ENCODE results near the gene CARMIL3.
"Not testable (repeated sequence)": the region's sequence is repeated elsewhere in the genome, so short reads cannot be mapped to it uniquely, and the experiment has no call there.

CARMIL3 gene

DNA sequence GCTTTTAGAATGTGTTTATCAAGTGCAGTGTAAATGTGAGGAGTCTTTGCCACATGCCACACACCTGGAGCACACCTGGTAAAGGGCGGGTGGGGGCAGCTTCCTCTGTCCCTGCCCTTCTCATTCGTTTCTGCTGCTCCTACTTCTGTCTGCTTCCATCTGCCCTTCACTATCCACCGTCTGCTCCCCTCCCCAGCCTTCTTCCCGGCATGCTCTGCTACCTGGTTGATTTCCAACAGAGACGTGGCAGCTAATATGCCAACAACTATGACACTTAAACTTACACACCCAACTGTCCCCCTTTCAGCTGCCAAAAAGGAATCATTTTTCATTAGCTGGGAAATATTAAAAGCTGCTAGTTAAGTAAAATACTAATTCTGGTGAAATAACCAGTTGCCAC lies 9.1 kb upstream of the CARMIL3 start:
- no peaks in the 10 kb centered on the region for H3K9me3 ChIP-seq (ENCODE audit: insufficient read depth, low read length)
- H3K9ac ChIP-seq (ENCODE audit: insufficient read length, low read depth): no peak overlapping the region
- no peak for DNase-seq (ENCODE audit: low read depth, low spot score)

DNA sequence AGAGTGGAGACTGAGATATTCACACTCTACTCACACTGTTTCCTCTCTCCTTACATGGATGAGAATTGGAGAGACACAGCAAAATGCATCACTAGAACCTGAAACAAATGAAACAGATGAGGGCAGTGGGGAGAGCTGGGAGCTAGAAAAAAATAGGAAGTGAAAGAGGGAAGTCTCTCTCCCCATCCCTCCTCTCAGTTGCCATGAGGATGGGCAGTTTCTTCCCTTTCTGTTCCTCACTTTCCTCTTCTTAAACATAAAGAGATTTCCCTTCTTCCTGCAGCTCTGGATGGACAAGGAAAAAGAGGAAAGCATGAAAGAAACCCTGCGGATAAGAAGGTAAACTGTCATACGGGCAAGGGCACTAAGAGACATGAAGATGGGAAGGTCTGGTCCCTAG lies 2.8 kb upstream of the CARMIL3 start:
- not testable (repeated sequence) for H3K36me3 ChIP-seq (ENCODE audit: insufficient read depth, insufficient read length, low read length); H3K9ac ChIP-seq (ENCODE audit: insufficient read length, low read depth); H3K9me3 ChIP-seq (ENCODE audit: insufficient read depth, low read length); H3K4me1 ChIP-seq (ENCODE audit: insufficient read depth, insufficient read length); H3K4me3 ChIP-seq (ENCODE audit: insufficient read length, low read depth); DNase-seq (ENCODE audit: low read depth, low spot score)
- peaks cover 35% of the 10 kb centered on the region for H3K27me3 ChIP-seq (ENCODE audit: insufficient read depth, insufficient read length)

More for the DNA sequence above, 9.1 kb upstream of the CARMIL3 start:
- Histone ChIP-seq H3K4me1 (ENCODE audit: insufficient read depth, insufficient read length) (no peaks in the 10 kb centered on the region), H3K4me3 (ENCODE audit: insufficient read length, low read depth) (no peak overlapping the region), H3K36me3 (ENCODE audit: insufficient read depth, insufficient read length, low read length) (no peaks in the 10 kb centered on the region), H3K27me3 (ENCODE audit: insufficient read depth, insufficient read length) (no peaks in the 10 kb centered on the region)
- no peak for TF ChIP-seq SUZ12 (IDR thresholded peaks at IDR 0.05; ENCODE audit: extremely low read depth, insufficient read depth, insufficient read length)
- no peak for TF ChIP-seq YY1 (IDR thresholded peaks at IDR 0.05; ENCODE audit: insufficient read depth, insufficient read length)
- TF ChIP-seq ZNF274 (IDR thresholded peaks at IDR 0.05; ENCODE audit: low read depth, low read length): no peak

DNA sequence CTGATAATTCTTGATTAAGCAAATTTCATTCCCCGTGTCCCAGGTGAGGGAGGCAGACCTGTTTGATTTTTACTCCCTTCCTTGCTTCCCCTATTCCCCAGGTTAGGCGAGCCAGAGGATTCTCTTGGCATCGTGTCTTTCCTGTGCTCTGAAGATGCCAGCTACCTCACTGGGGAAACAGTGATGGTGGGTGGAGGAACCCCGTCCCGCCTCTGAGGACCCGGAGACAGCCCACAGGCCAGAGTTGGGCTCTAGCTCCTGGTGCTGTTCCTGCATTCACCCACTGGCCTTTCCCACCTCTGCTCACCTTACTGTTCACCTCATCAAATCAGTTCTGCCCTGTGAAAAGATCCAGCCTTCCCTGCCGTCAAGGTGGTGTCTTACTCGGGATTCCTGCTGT lies 1.1 kb upstream of the CARMIL3 start:
- DNase-seq (ENCODE audit: low read depth, low spot score); H3K4me1 ChIP-seq (ENCODE audit: insufficient read depth, insufficient read length): not testable (repeated sequence)

DNA sequence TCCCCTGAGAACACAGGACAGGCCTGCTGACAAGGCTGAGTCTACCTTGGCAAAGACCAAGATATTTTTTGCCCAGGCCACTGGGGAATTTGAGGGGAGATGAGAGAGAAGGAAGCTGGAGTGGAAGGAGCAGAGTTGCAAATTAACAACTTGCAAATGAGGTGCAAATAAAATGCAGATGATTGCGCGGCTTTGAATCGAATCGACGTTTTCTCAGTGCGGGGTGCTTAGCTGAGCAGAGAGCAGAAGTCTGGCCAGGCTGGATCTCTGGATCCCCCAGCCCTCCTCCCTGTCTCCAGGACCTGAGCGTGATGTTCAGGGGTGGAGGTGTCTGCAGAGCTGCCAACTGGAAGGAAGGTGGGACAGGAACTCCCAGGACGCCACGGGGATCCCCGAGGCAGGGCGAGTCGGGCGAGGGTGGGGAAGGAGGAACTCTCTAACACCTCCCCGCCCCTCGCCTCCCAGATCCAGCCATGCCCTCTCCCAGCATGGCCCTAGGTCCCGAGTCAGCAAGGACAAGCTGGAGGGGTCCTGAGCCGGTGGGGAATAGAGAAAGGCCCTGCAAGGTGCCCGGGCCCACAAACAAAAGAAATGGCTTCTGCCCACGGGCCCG lies 527 bp upstream of the CARMIL3 start:
- no peaks in the 10 kb centered on the region for H3K36me3 ChIP-seq (ENCODE audit: insufficient read depth, insufficient read length, low read length)
- H3K4me3 ChIP-seq (ENCODE audit: insufficient read length, low read depth): peak overlapping the region; percentile 60
- peaks cover 4% of the 10 kb centered on the region for H3K4me1 ChIP-seq (ENCODE audit: insufficient read depth, insufficient read length)
- H3K9me3 ChIP-seq (ENCODE audit: insufficient read depth, low read length): no peaks in the 10 kb centered on the region
- no peak for DNase-seq (ENCODE audit: low read depth, low spot score)
- H3K27me3 ChIP-seq (ENCODE audit: insufficient read depth, insufficient read length): peaks cover 40% of the 10 kb centered on the region
- peak overlapping the region; percentile 73 for H3K9ac ChIP-seq (ENCODE audit: insufficient read length, low read depth)
- TF ChIP-seq SUZ12 (IDR thresholded peaks at IDR 0.05; ENCODE audit: extremely low read depth, insufficient read depth, insufficient read length): no peak
- TF ChIP-seq ZNF274 (IDR thresholded peaks at IDR 0.05; ENCODE audit: low read depth, low read length): no peak
- TF ChIP-seq YY1 (IDR thresholded peaks at IDR 0.05; ENCODE audit: insufficient read depth, insufficient read length): no peak

More for the DNA sequence above, 1.1 kb upstream of the CARMIL3 start:
- not testable (repeated sequence) for H3K36me3 ChIP-seq (ENCODE audit: insufficient read depth, insufficient read length, low read length); H3K4me3 ChIP-seq (ENCODE audit: insufficient read length, low read depth); H3K9me3 ChIP-seq (ENCODE audit: insufficient read depth, low read length); H3K9ac ChIP-seq (ENCODE audit: insufficient read length, low read depth)
- peaks cover 40% of the 10 kb centered on the region for H3K27me3 ChIP-seq (ENCODE audit: insufficient read depth, insufficient read length)

DNA sequence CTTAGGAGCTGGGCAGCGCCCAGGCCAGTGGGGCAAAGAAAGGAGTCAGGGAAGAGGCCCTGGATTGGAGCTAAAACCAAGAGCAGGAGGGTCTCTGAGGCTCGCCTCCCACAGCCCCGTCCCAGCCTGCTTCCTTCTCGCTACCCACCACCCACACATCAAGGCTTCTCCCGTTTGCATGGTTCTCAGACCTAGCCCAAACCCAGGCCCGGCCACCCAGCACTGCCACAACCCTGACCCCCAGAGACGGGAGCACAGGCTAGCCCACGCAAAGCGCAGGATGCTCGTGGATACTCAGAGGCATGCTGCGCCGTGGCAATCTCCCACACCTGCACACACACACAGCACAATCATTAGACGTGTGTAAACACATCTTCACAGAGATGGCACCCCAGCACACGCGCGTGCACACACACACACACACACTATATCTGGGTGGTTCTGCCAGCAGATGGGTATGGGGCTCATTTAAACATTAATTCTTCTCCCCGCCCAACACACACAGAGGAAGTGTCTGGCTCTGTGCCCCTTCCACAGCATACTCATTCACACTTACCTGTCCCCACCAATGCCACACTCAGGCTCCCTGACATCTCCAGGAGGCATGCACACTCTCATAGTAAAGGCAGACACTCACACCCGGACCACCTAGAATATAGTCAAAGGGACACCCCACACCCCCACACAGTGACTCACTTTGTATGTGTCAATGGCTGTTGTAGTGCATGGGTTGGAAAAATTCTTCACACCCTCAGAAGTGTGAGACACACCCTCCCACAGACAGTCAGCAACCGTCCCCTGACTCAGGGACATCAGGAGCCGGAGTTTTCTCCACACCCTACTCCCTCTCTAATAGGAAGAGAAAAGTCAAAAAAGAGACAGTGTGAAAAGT lies 1.1 kb downstream of the CARMIL3 start:
- DNase-seq (ENCODE audit: low read depth, low spot score): no peak
- H3K36me3 ChIP-seq (ENCODE audit: insufficient read depth, insufficient read length, low read length): no peaks in the 10 kb centered on the region
- TF ChIP-seq SUZ12 (IDR thresholded peaks at IDR 0.05; ENCODE audit: extremely low read depth, insufficient read depth, insufficient read length) (no peak), ZNF274 (IDR thresholded peaks at IDR 0.05; ENCODE audit: low read depth, low read length) (no peak), YY1 (IDR thresholded peaks at IDR 0.05; ENCODE audit: insufficient read depth, insufficient read length) (no peak)
- no peaks in the 10 kb centered on the region for H3K9me3 ChIP-seq (ENCODE audit: insufficient read depth, low read length)
- H3K4me3 ChIP-seq (ENCODE audit: insufficient read length, low read depth): no peak overlapping the region
- H3K9ac ChIP-seq (ENCODE audit: insufficient read length, low read depth): no peak overlapping the region
- peaks cover 40% of the 10 kb centered on the region for H3K27me3 ChIP-seq (ENCODE audit: insufficient read depth, insufficient read length)
- H3K4me1 ChIP-seq (ENCODE audit: insufficient read depth, insufficient read length): peaks cover 4% of the 10 kb centered on the region

DNA sequence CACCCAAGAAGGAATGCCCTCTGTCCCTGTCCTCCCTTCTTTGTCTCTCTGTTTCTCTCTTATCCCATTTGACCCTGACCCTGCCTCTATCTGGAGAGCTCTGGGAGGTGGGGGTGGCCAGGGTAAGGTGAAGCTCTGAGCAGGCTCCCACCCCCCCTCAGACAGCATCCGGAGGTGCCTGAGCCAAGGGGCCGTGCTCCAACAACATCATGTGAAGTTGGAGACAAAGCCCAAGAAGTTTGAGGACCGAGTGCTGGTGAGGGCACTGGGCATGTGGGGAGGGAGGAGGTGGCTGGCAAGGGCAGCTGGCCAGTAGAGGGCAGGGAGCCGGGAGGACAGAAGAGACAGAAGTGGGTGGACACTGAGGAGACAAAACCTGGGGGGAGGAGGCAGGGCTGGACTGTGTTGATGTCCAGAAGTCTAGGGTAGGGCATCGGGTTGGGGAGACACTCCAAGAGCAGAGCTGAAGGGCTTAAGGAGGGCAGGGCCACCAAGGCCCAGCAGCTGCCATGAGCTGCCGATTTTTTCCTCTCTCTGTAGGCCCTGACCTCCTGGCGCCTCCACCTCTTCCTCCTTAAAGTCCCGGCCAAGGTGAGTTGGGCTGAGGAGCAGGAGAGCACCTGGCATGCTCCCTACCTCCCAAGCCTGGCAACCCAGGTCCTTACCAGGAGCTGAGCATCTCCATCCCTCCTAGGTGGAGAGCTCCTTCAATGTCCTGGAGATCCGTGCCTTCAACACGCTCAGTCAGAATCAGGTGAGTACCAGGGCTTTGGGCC lies 1.9 kb downstream of the CARMIL3 start:
- Histone ChIP-seq H3K9ac (ENCODE audit: insufficient read length, low read depth) (no peak overlapping the region), H3K4me3 (ENCODE audit: insufficient read length, low read depth) (no peak overlapping the region), H3K9me3 (ENCODE audit: insufficient read depth, low read length) (no peaks in the 10 kb centered on the region), H3K4me1 (ENCODE audit: insufficient read depth, insufficient read length) (peaks cover 6% of the 10 kb centered on the region), H3K27me3 (ENCODE audit: insufficient read depth, insufficient read length) (peaks cover 38% of the 10 kb centered on the region), H3K36me3 (ENCODE audit: insufficient read depth, insufficient read length, low read length) (no peaks in the 10 kb centered on the region)
- no peak for DNase-seq (ENCODE audit: low read depth, low spot score)
- TF ChIP-seq ZNF274 (IDR thresholded peaks at IDR 0.05; ENCODE audit: low read depth, low read length): no peak
- TF ChIP-seq SUZ12 (IDR thresholded peaks at IDR 0.05; ENCODE audit: extremely low read depth, insufficient read depth, insufficient read length): no peak
- TF ChIP-seq YY1 (IDR thresholded peaks at IDR 0.05; ENCODE audit: insufficient read depth, insufficient read length): no peak

DNA sequence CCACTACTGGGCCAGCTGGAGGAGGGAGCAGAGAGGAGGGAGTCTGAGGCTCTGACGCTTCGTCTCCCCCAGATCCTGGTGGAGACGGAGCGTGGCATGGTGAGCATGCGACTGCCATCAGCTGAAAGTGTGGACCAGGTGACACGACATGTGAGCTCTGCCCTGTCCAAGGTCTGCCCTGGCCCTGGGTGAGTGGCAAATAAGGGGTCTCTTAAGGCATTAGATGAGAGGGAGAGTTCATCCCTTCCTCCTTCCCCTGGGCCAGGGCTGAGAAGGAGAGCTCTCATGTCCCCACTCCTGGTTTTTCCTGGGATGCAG lies 2.5 kb downstream of the CARMIL3 start:
- H3K9me3 ChIP-seq (ENCODE audit: insufficient read depth, low read length): no peaks in the 10 kb centered on the region
- no peak for DNase-seq (ENCODE audit: low read depth, low spot score)
- H3K4me1 ChIP-seq (ENCODE audit: insufficient read depth, insufficient read length): peaks cover 11% of the 10 kb centered on the region
- H3K9ac ChIP-seq (ENCODE audit: insufficient read length, low read depth): no peak overlapping the region
- H3K27me3 ChIP-seq (ENCODE audit: insufficient read depth, insufficient read length): peaks cover 35% of the 10 kb centered on the region
- no peaks in the 10 kb centered on the region for H3K36me3 ChIP-seq (ENCODE audit: insufficient read depth, insufficient read length, low read length)
- TF ChIP-seq ZNF274 (IDR thresholded peaks at IDR 0.05; ENCODE audit: low read depth, low read length): no peak
- no peak for TF ChIP-seq YY1 (IDR thresholded peaks at IDR 0.05; ENCODE audit: insufficient read depth, insufficient read length)
- TF ChIP-seq SUZ12 (IDR thresholded peaks at IDR 0.05; ENCODE audit: extremely low read depth, insufficient read depth, insufficient read length): no peak
- no peak overlapping the region for H3K4me3 ChIP-seq (ENCODE audit: insufficient read length, low read depth)
